ENCODE results near the gene PDIK1L.
A peak's percentile ranks its signal among the peaks of the same experiment; 100 is the strongest.

Gene PDIK1L

DNA sequence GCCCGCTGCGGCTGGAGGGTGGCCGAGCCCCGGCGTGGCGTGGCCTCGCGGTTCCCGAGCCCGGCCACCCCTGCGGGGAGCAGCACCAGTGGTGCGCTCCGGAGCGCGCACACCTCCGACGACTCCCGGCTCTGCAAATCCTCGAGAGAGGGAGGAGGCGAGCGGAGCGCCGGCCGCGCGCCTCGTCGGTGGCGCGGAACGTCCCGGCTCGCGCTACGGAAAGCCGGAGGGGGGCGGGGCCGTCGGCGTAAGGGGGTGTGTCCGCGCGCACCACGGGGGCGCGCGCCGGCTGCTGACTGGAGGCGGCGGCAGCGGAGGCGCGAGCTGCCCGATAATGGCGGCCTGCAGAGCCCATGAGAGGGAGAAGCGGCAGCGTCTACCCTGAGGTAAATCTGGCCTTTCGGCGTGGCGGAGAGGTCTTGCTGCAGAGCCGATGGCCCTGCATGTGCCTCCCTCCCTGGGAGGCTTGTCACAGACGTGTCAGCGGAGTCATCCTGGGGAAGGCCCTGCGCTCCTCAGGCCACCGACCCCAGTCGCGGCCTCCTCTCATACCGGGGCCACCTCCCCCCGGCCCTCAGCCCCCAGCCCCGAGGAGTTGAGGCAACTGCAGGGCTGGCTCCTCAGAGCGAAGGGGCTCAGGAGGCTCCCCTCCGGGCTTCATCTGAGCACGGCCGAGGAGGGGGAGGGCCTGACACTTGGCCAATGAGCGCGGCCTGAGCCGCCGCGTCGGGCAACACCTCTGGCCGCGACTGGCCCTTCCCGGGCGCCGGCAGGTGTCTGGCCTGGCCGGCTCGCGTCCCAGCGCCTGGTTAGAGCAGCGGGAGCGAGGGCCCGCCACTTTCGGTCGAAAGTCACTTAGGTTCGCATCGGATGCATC lies at the start of gene PDIK1L:
Gene PDIK1L (plus strand): TSS at position 295 of the 877 bp plus-strand sequence. CDS start 2,485 bp downstream, outside the sequence.
- DNase-seq = peak; percentile 95

DNA sequence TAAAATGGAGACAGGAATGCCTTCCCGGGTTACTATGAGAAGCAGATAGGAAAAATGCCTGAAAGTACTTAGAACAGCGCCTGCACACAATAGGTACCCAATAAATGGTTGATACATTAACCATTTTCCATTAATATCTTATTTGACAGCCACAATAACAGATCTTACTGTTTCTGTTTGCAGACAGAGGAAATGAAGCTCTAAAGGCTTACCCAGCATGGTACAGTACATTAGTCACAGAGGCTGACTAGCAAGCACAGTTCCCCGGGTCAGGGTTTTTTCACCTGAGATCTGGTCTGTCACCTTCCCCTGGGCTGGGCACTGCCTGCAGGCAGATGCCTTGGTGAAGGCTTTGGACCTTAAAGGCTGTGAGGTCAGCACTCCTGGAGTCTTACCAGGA lies 47.1 kb upstream of the PDIK1L start:
- no peak for DNase-seq

DNA sequence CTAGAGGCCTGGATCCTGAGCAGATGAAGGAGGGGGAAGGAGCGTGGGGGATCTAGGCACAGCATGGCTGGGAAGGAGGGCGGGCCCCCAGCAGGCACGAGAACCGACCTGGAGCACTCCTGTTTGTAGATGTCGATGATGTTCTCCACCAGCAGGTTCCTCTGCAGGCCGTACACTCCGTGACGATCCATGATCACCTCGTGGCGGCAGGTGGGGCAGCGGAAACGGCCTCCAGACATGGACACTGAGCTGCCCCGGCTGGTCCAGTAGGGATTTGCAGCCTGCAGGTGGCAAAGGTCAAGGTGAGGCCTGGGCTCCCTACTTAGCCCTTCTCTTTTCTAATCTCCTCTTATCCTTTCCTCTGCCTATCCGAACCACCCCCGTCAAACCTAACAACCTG lies 45.5 kb upstream of the PDIK1L start:
- no peak for DNase-seq

DNA sequence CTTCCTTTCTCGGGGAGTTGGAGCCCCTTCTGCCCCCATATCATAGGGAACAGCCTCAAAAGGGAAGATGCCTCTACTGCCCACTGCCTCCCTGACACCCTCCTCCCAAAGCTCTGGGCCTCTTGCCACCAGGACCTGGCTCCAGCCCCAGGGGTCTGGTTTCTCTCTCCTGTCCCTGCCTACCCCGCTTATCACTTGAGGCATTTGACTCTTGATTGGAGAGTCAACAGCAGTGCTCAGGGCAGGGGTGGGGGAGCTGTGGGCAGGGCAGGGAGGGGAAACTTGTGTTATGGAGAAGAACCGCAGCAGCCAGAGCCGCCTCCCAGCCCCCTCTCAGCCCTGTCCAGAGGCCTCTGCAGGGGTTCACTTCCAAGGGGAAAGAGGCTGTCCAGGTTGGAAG lies 44.8 kb upstream of the PDIK1L start:
- DNase-seq = no peak

DNA sequence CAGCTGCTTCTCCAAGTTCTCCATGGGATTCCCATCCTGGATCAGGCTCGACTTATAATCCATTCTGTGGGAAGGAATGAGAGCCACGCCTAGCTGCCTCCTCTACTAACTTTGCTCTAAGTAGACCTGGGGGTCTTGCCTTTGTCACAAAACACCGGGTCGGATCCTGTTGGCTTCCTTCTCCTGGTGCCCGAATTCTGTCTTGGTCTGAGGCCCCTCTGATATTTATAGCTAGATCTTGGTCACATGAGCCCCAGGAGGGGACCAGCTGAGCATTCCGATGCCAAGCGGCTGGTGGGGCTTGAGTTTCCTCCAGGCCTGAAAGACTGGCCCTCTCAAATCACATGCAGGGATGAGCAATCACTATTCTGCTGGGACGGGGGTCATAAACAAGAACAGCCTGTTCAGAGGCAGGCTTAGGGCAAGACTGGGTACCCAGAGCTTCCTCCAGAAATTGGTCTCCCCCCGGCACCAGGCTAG lies 44.2 kb upstream of the PDIK1L start, which contains the start of gene TRIM63:
Gene TRIM63 (minus strand): TSS at position 199 of the 480 bp plus-strand sequence. CDS start 136 bp downstream, at position 63.
- DNase-seq = no peak

DNA sequence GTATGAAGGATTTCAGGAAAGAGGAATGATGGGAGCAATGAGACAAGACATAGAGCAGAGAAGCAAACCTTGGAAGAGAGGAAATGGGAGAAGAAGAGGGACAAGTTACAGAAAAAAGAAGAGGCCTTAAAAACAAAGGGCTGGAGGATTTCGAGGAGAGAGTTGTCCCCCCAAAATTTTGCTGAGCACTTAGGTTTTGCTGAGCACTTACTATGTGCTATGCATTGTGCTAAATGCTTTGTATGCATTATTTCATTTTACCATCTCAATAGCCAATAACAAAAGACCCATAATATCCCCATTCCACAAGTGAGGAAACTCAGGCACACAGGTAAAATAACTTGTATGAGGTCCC lies 41.7 kb upstream of the PDIK1L start:
- DNase-seq = no peak

DNA sequence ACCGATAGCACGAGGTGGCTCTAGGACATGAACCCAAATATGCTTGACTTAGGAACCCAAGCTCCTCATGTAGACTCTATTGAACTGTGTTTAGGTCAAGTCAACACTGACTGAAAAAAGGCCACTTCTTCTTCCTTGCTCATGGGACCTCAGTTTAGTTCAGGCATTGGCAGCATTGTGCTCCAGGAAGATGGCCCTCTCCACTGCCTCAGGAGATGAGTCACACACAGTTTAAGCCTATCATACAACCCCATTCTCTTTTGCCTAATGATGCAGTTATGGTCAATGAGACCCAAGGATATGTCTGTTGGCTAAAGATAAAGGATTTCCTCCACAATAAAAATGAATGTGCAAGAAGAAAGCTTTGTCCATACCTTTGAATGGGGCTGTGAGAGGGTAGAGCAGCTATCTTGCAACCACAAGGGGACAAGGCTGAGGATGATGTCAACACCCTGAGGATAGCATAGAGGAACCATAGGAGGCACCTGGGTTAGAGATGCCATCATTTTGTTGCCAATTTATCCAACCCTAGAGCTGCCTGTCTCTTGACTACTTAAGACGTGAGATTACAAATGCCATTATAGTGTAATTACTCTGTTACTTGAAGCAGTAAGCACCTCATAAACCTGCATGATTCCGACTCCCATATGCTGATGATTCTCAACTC lies 41.2 kb upstream of the PDIK1L start:
- no peak for DNase-seq

DNA sequence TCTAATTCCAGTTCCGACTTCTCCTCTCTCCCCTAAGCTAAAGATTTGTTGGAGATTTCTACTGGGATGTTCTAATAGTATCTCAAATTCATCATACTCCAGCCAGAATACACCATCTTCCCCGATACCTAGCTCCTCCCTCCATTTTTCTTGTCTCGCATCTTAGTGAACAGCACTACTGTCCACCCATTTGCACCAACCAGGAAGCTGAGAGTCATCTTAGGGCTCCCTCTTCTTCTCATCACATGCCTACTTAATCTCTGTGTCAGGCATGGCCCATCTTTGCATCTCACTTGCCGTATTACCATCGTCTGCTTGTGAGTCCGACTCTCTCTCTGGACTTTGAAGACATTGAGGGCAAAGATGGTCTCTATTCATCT lies 40.7 kb upstream of the PDIK1L start:
- no peak for DNase-seq

DNA sequence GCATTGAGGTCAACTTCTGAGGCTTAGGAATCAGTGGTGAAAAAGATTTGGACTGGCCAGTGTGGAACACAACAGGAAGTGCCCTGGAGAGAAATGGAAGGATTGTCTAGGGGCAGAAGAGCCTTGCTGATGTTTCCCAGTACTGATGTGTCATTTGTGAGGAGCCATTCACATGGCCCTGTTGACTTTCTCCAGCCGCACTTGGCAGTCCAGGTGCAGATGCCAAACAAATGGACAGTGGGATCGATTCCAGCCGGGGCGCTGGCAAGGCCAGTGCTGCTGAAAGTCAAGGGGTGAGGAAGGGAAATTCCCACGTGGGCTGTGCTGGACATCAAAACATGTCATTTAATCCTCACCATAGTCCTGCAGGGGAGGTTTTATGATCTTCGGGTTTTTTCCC lies 39.3 kb upstream of the PDIK1L start:
- DNase-seq = no peak

DNA sequence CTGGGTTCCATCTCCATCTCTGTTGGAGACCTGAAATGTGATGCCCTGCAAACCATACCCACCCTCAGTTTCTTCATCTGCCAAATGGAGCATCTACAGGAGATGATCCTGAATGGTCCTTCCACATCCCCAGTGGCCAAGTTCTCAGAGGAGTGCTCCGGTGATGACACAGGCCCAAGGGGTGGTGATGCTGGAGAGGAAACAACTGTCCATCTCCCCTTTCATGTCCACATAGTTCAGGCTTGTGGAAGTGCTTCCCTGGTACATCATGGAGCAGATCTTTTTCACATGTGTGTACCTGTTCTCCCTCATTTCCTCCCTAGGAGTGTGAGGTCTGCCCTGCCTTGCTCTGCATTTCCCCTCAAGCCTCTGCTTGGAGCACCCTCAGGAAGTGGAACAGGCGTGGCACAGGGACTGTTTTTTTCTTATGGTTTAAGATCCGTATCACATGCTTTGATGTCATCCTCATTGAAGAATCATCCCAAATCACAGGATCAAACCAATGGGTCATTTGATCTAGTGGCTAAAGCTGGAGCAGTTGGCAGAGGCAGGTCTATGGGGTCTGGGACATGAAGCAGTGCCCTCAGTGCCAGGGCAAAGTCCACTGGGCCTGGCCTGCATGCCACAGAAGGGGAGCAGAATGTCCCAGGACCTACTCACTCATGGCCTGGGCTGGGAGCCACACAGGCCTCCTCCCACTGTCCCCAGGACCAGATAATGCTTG lies 36.0 kb upstream of the PDIK1L start:
- DNase-seq = no peak

DNA sequence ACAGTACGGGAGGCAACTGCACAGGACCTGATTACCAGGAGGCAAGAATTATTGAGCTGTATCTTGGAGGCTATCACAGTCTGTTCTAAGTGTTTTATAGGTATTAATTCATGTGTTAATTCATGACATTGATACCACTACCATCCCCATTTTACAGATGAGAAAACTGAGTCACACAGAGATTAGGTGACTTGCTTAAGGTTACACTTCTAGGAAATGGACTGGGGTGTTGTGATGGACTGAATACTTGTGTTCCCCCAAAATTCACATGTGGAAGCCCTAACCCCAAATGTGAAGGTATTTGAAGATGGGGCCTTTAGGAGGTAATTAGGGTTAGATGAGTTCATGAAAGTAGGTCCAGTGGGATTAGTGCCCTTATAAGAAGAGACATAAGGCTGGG lies 34.1 kb upstream of the PDIK1L start:
- DNase-seq = no peak

DNA sequence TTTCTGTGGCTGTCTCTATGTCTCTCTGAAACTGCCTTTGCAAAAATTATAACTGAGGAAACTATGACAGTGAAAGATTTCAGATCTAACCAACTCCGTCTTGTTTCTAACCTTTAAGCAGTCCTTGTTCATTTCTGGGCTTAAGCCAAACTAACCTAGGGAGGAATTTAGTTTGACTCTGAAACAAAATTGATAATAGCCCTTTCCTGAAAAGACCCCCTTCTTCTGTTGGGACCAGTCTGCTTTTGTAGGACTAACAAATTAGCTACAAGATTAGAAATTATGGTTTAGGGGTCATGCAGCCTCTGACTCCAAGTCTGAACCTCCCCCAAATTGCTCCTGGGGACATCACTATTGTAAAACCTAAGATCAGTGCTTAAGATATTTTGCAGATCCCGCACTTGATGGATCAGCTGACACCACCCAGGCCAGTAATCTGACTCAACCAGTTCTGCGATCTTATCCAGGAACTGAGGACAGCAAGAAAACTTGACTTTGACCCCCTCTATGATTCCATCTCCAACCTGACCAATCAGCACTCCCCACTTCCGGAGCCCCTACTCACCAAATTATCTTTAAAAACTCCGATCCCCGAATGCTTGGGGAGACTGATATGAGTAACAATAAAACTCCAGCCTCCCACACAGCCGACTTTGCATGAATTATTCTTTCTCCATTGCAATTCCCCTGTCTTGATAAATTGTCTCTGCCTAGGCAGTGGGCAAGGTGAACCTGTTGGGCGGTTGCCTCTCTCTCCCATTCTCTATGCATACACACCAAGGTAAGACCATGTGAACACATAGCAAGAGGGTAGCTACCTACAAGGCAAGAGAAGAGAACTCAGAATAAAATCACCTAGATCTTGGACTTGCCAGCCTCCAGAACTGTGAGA lies 33.1 kb upstream of the PDIK1L start:
- no peak for DNase-seq

DNA sequence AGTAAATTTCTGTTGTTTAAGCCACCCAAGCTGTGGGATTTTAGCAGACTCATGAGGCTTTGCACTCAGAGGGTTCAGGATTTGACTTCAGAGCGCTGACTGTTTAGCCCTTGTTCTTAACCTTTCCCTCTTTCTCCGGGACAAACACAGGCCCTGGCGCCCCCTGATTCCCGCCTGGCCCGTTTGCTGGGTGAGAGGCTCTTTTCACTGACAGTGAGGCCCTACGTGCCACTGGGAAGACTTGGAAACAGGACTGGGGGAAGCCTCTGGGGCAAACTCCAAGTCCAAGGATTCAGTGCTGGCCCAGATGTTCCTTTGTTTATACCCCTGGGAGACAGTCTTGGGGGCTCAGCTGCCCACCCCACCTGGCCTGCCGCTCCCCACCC lies 32.5 kb upstream of the PDIK1L start:
- DNase-seq = no peak

DNA sequence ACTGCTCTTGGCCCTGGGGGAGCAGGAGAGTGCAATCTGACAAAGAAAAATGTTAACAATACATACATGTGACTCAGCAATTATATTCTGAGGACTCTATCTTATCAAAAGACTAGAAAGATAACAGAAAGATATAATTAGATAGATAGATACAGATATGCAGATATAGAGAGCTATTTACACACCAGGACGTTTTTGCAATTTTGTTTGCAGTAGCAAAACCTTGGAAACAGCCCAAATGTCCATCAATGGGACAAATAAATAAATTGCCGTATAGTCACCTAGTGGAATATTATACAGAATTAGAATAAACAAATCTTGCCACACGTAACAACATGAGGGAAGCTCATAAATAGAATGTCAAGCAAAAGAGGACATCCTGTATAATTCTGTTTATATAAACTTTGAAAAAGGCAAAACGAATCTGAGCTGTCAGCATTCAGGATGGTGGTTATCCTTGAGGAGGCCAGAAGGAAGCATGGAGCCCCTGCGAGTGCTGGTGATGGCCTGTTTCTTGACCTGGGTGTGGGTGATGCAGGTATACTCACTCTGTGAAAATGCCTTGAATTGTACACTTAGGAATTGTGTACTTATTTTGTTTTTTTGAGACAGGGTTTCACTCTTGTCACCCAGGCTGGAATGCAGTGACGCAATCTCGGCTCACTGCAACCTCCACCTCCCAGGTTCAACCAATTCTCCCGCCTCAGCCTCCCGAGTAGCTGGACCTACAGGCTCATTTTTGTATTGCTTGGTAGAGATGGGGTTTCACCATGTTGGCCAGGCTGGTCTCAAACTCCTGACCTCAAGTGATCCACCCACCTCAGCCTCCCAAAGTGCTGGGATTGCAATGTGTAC lies 31.4 kb upstream of the PDIK1L start:
- DNase-seq = no peak

DNA sequence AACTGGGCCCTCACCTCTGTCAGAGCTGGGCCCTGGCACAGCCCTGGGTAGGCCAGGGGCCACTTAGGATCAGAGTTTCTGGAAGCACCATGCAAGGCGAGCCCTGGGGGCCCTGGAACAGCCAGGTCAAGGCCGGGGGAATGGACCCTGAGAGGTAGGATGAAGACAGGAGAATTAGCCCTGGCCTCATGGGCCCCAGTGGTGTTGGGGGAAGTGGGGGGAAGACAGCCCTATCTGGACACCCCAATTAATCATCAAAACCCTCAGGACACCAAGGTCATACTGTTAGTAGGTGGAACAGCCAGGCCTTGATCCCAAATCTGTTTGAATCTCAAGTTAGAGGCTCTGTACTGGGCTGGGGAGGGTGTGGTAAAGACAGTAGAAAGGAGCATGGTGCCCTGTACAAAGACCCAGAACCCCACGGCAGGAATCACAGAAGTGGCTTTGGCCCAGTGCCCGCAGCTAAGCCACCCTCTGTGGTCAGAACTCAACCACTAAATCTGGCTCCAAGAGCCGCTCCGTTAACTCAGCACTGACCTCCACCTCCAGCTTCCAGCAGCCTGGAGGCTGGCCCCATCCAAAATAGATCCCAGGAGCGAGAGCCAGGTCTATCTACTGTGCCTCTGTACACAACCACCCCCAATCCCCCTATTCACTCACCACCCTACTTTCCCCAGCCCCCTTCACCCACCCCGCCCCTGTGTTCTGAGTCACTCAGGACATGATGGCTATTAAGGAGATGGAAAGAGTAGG lies 30.2 kb upstream of the PDIK1L start:
- no peak for DNase-seq

DNA sequence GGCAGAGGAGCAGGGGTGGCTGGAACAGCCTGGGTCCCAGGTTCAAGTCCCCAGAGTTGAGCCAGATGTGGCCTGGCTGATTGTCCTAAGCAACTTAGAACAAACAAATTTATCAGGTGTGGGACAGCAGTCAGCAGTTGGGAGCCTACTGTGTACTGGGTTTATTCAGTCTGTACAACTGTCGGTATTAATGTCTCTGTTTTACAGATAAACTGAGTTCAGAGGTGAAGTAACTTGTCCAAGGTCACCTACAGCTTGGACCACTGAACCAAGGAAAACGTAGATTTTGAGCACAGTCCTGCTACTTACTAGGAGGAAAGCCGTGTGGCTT lies 29.6 kb upstream of the PDIK1L start:
- no peak for DNase-seq

DNA sequence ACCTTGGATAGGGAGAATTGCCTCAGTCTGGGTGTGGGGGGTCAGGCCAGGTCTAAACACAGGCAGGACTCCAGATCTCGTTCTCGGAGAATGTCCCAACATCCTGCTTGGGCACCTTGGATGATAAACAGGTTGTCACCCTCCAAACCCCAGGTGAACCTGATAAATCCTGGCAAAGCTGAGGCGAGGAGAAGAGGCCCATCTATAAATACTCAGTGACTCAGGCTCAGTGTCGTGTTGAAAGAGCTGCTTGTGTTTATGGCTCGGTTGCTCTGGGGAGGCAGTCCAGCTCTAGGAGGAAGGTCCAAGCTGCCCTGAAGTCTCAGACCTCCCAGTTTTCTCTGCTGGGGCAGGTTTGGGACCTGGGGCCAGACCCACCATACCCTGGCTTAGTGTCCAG lies 28.4 kb upstream of the PDIK1L start:
- no peak for DNase-seq

DNA sequence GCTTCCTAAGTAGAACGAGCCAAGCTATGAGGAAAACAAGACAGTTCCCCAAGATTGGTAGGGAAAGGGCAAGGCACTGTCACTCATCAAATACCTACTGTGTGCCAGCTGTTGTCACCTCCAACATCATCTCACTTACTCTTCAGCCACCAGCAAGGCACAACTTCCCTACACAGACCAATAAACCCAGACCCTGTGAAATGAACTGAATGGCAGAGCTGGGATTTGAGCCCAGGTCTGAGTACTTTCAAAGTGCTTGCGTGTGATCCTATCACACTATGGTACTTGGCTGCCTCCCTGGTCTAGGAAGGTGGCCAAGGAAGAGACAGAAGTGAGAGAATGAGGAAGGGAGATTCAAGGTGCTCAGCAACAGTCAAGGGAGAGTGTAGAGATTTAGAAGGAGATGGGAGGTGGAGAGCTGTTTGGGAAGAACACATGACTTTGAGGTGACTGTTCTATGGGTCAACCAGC lies 27.5 kb upstream of the PDIK1L start:
- no peak for DNase-seq

DNA sequence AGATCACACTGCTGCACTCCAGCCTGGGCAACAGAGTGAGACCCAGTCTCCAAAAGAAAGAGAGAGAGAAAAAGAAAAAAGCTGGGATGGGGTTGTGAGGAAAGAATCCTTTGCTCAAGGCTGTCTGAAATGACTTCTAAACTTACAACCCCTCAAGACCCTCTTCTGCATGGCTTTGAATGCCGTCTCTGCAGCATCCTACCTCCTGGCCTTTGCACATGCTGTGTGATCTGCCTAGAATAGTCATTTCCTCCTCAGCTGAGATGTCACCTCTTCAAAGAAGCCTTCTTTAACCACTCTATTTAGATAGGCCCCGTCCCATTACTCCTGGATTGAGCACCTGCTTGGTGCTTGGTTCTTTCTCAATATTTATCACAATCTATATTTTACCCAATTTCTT lies 26.8 kb upstream of the PDIK1L start:
- DNase-seq = no peak

DNA sequence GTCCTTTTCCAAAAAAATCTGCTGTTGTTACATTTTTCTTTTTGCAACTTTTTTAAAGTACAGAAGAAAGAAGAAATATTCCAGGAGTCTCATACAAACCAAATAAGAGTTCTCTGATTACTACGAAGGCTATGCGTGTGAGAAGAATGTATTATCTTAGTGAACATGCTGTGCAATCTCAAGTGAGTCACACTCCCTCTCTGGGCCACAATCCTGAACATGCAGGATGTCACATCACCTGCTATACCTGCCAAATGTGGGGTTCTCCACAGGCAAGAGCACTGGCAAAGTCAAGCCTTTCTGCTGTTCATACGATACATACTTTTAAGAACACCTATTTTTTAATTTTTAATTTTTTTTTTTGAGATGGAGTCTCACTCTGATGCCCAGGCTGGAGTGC lies 22.5 kb upstream of the PDIK1L start:
- DNase-seq = no peak

DNA sequence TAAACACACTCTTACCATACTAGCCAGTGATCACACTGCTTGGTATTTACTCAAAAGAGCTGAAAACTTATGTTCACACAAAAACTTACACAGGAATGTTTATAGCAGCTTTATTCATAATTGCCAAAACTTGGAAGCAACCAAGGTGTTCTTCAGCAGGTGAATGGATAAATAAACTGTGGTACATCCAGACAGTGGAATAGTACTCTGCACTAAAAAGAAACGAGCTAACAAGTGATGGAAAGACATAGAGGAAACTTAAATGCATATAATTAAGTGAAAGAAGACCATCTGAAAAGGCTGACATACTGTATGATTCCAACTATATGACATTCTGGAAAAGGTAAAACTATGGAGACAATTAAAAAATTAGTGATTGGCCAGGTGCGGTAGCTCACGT lies 20.7 kb upstream of the PDIK1L start:
- DNase-seq = no peak

Measured in activated CD4-positive, alpha-beta T cell treated with anti-CD3 and anti-CD28 coated beads, Interleukin-2, amount 50 U/mL, for 1 hour (primary cell).